Measurements from ENCODE around the gene TSHZ2.

TSHZ2 gene

DNA sequence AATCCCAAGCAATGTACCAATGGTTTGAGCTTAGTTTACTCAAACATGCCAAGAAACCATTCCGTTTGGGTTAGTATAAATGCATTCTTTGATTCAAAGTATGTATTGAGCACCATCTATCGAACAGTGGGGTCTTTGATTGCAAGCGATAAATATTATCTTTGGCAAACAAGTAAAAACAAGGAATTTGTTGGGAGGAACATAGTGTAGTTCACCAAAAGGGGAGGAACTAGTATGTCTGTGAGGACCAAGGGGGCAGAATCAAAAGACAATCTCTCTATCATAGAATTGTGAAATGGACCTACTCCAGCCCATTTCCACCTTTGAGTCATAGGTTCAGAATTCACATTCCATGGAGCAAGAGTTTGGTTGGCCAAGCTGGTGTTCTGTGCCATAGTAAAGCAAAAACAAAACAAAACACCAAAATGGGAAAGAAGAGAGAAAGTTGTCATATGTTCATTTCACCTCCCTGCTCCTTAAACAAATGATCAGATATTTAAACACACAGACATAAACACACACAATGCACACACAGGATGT, 266.0 kb downstream of the TSHZ2 start:
- no peak for TF ChIP-seq POLR2AphosphoS5 (IDR thresholded peaks at IDR 0.05; ENCODE audit: low read depth, low read length)
- TF ChIP-seq, protein P1, sequence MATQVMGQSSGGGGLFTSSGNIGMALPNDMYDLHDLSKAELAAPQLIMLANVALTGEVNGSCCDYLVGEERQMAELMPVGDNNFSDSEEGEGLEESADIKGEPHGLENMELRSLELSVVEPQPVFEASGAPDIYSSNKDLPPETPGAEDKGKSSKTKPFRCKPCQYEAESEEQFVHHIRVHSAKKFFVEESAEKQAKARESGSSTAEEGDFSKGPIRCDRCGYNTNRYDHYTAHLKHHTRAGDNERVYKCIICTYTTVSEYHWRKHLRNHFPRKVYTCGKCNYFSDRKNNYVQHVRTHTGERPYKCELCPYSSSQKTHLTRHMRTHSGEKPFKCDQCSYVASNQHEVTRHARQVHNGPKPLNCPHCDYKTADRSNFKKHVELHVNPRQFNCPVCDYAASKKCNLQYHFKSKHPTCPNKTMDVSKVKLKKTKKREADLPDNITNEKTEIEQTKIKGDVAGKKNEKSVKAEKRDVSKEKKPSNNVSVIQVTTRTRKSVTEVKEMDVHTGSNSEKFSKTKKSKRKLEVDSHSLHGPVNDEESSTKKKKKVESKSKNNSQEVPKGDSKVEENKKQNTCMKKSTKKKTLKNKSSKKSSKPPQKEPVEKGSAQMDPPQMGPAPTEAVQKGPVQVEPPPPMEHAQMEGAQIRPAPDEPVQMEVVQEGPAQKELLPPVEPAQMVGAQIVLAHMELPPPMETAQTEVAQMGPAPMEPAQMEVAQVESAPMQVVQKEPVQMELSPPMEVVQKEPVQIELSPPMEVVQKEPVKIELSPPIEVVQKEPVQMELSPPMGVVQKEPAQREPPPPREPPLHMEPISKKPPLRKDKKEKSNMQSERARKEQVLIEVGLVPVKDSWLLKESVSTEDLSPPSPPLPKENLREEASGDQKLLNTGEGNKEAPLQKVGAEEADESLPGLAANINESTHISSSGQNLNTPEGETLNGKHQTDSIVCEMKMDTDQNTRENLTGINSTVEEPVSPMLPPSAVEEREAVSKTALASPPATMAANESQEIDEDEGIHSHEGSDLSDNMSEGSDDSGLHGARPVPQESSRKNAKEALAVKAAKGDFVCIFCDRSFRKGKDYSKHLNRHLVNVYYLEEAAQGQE (IDR thresholded peaks at IDR 0.05; ENCODE audit: insufficient read depth in 1 of 2, low read depth in 2 of 2, low read length in 2 of 2), result no peak
- TF ChIP-seq SIN3A (IDR thresholded peaks at IDR 0.05; ENCODE audit: borderline replicate concordance, insufficient read depth, low read length), result no peak
- TF ChIP-seq FOXP2 (optimal IDR thresholded peaks at IDR 0.05; ENCODE audit: borderline replicate concordance, extremely low read depth, extremely low read length, insufficient read depth), result no peak
- TF ChIP-seq TAF1 (IDR thresholded peaks at IDR 0.05; ENCODE audit: borderline replicate concordance, insufficient read depth, low read length), result no peak

DNA sequence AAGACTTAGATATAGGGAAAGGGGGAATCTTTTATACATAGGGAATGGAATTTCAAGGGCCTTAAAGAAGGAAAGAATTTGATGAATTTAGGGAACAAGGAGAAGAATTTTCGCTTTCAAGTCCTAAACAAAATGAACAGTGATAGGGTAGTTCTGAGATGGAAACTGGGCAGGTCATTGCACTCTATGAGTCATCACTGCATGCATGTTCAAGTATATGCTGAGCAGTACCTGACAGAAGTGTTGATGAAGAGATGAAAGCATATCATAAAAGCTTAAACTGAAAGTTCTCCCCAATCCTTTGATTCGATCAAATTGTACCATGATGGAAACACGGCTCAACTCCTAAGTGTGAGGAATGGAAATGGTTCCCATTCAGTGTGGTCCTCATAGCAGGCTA, 271.0 kb downstream of the TSHZ2 start:
- TF ChIP-seq TAF1 (IDR thresholded peaks at IDR 0.05; ENCODE audit: borderline replicate concordance, insufficient read depth, low read length) (no peak), FOXP2 (optimal IDR thresholded peaks at IDR 0.05; ENCODE audit: borderline replicate concordance, extremely low read depth, extremely low read length, insufficient read depth) (no peak), SIN3A (IDR thresholded peaks at IDR 0.05; ENCODE audit: borderline replicate concordance, insufficient read depth, low read length) (no peak)

DNA sequence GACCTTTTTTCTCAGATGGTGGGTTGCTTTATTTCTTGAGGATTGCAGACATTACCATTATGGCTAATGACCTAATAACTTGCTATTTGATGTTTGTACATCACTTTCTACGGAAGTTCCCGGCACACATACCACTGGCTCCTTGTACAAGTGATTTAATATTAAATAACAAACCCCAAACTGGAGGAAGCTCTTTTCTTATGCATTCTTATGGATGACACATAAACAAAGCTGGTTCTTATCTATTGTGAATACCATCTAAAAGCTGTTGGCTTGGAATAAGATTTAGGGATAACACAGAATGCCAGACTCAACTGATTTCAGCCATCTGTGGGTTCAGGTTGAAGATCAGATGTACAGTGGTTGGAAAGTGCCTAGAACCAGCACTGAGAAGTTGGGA, 272.6 kb downstream of the TSHZ2 start:
- no peak for TF ChIP-seq POLR2AphosphoS5 (IDR thresholded peaks at IDR 0.05; ENCODE audit: low read depth, low read length)
- no peak for TF ChIP-seq SIN3A (IDR thresholded peaks at IDR 0.05; ENCODE audit: borderline replicate concordance, insufficient read depth, low read length)
- no peak for TF ChIP-seq TAF1 (IDR thresholded peaks at IDR 0.05; ENCODE audit: borderline replicate concordance, insufficient read depth, low read length)
- TF ChIP-seq, protein P1 (IDR thresholded peaks at IDR 0.05; ENCODE audit: insufficient read depth in 1 of 2, low read depth in 2 of 2, low read length in 2 of 2), result no peak
- TF ChIP-seq FOXP2 (optimal IDR thresholded peaks at IDR 0.05; ENCODE audit: borderline replicate concordance, extremely low read depth, extremely low read length, insufficient read depth), result no peak

DNA sequence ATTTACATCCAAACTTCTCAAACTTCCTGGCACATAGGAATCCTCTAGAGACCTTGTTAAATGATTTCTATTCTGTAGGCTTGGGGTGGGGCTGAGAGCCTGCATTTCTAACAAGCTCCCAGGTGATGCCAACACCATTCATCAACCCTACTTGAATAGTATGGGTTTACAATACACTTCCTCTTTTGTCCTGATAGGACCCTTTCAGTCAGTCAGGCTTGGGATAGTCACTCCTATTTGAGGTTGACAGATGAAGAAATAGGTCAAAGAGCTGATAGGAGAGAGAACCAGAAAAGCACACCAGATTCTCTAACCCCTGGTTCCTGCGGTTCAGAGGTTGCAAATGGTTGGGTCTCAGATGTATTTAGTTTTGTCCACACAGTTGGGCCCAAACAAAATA, 273.4 kb downstream of the TSHZ2 start:
- no peak for TF ChIP-seq TAF1 (IDR thresholded peaks at IDR 0.05; ENCODE audit: borderline replicate concordance, insufficient read depth, low read length)

DNA sequence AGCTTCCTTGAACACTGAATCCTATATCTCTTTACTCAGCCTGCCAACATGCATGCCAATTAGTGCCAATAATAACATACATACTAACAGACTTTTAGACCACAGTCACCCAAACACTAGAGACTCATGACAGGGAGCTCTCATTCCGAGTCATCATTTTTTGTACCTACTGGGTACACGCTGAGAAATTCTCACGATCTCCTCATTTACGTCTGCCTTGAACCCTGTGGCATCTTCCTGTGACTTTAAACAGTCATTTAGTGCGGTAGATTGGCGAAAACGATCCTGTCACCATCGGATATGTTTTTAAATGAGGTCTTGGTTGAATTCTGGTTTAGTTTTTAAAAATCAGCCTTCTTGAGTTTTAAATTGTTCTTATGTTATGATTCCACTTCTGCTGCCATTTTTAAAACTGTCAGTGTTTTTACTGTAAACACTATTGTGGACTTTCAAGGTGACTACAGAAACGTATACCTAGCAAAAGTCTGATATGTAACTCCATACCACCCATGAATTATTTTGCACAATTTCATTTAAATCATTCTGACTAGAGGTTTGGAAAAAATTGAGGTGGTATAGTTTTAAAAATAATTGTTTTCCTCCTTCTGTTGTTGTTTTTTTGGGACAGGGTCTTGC, 275.4 kb downstream of the TSHZ2 start:
- no peak for TF ChIP-seq FOXP2 (optimal IDR thresholded peaks at IDR 0.05; ENCODE audit: borderline replicate concordance, extremely low read depth, extremely low read length, insufficient read depth)
- TF ChIP-seq, protein P1 (IDR thresholded peaks at IDR 0.05; ENCODE audit: insufficient read depth in 1 of 2, low read depth in 2 of 2, low read length in 2 of 2), result no peak

DNA sequence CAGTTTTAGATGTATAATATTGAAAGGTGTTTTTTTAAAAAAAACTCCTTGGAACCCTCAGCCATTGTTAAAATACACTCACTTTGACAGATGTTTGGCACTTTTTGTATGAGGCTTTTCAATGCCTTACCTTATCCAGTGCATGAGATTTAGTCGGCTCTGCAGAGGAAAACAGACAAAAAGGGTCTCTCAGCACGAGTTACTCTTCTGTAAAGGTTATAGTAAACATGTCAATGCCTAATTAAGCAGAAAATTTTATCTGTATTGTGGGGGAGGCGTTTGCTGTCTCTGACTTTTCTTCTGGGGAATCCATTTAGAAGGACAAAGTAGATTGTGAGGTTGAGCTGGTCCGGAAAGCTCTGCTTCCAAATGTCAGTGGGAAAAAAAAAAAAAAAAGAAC, 278.3 kb downstream of the TSHZ2 start:
- TF ChIP-seq POLR2AphosphoS5 (IDR thresholded peaks at IDR 0.05; ENCODE audit: low read depth, low read length), result no peak
- no peak for TF ChIP-seq TAF1 (IDR thresholded peaks at IDR 0.05; ENCODE audit: borderline replicate concordance, insufficient read depth, low read length)
- TF ChIP-seq FOXP2 (optimal IDR thresholded peaks at IDR 0.05; ENCODE audit: borderline replicate concordance, extremely low read depth, extremely low read length, insufficient read depth), result no peak
- no peak for TF ChIP-seq SIN3A (IDR thresholded peaks at IDR 0.05; ENCODE audit: borderline replicate concordance, insufficient read depth, low read length)
- TF ChIP-seq, protein P1 (IDR thresholded peaks at IDR 0.05; ENCODE audit: insufficient read depth in 1 of 2, low read depth in 2 of 2, low read length in 2 of 2), result no peak

Data from PFSK-1 (cell line).